ENCODE data around the gene OBSCN. TPM values are rescaled to one million over a fixed set of nuclear protein-coding genes. Genes with fewer than 3 reads are reported as not detected.

The OBSCN gene
- total RNA-seq, 1 donor from 2014 or later, result 22.3 TPM

GRCh38 chr1:228293393-228293792 lies 85.5 kb downstream of the OBSCN start:
- H3K4me3 Mint-ChIP-seq, result no peak overlapping the region
- H3K36me3 Mint-ChIP-seq (ENCODE audit: low read depth), result peaks cover 6% of the 10 kb centered on the region
- H3K27ac Mint-ChIP-seq, result no peak overlapping the region
- DNase-seq, result no peak
- peaks cover 2% of the 10 kb centered on the region for H3K4me1 Mint-ChIP-seq
- peaks cover 10% of the 10 kb centered on the region for H3K9me3 Mint-ChIP-seq
- intact Hi-C loops (cut with micrococcal nuclease), result no loop called here
- no peaks in the 10 kb centered on the region for H3K27me3 Mint-ChIP-seq

GRCh38 chr1:228293816-228294500 lies 86.1 kb downstream of the OBSCN start:
- Mint-ChIP-seq H3K36me3 (ENCODE audit: low read depth) (peaks cover 9% of the 10 kb centered on the region), H3K9me3 (peaks cover 12% of the 10 kb centered on the region), H3K4me1 (peaks cover 2% of the 10 kb centered on the region), H3K27me3 (no peaks in the 10 kb centered on the region), H3K4me3 (no peak overlapping the region), H3K27ac (no peak overlapping the region)
- intact Hi-C loops (cut with micrococcal nuclease), result no loop called here
- no peak for DNase-seq

DNA sequence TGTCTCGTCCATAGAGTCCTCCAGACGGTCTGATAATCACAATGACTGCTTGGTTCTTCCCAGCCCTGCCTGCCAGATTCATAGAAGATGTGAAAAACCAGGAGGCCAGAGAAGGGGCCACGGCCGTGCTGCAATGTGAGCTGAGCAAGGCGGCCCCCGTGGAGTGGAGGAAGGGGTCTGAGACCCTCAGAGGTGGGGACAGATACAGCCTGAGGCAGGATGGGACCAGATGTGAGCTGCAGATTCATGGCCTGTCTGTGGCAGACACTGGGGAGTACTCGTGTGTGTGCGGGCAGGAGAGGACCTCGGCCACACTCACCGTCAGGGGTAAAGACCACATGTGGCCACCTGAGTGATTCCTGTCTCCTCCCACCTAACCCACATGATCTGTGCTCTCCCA lies 86.9 kb downstream of the OBSCN start:
- H3K27ac Mint-ChIP-seq, result no peak overlapping the region
- peaks cover 2% of the 10 kb centered on the region for H3K4me1 Mint-ChIP-seq
- peaks cover 11% of the 10 kb centered on the region for H3K36me3 Mint-ChIP-seq (ENCODE audit: low read depth)
- H3K4me3 Mint-ChIP-seq, result no peak overlapping the region
- no peak for DNase-seq
- intact Hi-C loops (cut with micrococcal nuclease), result no loop called here
- H3K27me3 Mint-ChIP-seq, result no peaks in the 10 kb centered on the region
- peaks cover 15% of the 10 kb centered on the region for H3K9me3 Mint-ChIP-seq

GRCh38 chr1:228295201-228295600 lies 87.4 kb downstream of the OBSCN start:
- peaks cover 2% of the 10 kb centered on the region for H3K4me1 Mint-ChIP-seq
- H3K27me3 Mint-ChIP-seq, result no peaks in the 10 kb centered on the region
- H3K9me3 Mint-ChIP-seq, result peaks cover 15% of the 10 kb centered on the region
- intact Hi-C loops (cut with micrococcal nuclease), result no loop called here
- H3K36me3 Mint-ChIP-seq (ENCODE audit: low read depth), result peaks cover 15% of the 10 kb centered on the region
- DNase-seq, result no peak
- no peak overlapping the region for H3K4me3 Mint-ChIP-seq
- no peak overlapping the region for H3K27ac Mint-ChIP-seq

DNA sequence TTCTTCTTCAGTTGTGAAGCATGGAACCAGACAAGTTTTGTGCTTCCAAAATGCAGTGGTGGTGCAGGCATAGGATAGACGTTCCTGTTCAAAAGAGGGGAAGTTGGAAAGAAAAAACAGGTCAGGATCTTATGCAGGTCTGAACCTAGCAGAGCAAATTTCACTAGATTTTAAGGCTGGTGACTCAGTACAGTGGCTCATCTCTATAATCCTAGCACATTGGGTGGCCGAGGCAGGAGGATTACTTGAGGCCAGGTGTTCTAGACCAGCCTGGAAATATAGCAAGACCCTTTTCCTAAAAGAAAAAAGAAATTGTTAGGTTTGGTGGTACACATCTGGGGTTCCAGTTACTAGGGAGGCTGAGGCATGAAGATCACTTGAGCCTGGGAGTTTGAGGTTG lies 88.1 kb downstream of the OBSCN start:
- peaks cover 2% of the 10 kb centered on the region for H3K4me1 Mint-ChIP-seq
- no peak overlapping the region for H3K4me3 Mint-ChIP-seq
- intact Hi-C loops (cut with micrococcal nuclease), result no loop called here
- no peaks in the 10 kb centered on the region for H3K27me3 Mint-ChIP-seq
- H3K27ac Mint-ChIP-seq, result no peak overlapping the region
- H3K9me3 Mint-ChIP-seq, result peaks cover 19% of the 10 kb centered on the region
- DNase-seq, result no peak
- H3K36me3 Mint-ChIP-seq (ENCODE audit: low read depth), result peaks cover 15% of the 10 kb centered on the region

GRCh38 chr1:228297242-228297641 lies 89.4 kb downstream of the OBSCN start:
- peaks cover under 1% of the 10 kb centered on the region for H3K4me1 Mint-ChIP-seq
- intact Hi-C loops (cut with micrococcal nuclease), result no loop called here
- H3K9me3 Mint-ChIP-seq, result peaks cover 29% of the 10 kb centered on the region
- no peak overlapping the region for H3K27ac Mint-ChIP-seq
- H3K4me3 Mint-ChIP-seq, result no peak overlapping the region
- no peaks in the 10 kb centered on the region for H3K27me3 Mint-ChIP-seq
- no peak for DNase-seq
- H3K36me3 Mint-ChIP-seq (ENCODE audit: low read depth), result peaks cover 20% of the 10 kb centered on the region

DNA sequence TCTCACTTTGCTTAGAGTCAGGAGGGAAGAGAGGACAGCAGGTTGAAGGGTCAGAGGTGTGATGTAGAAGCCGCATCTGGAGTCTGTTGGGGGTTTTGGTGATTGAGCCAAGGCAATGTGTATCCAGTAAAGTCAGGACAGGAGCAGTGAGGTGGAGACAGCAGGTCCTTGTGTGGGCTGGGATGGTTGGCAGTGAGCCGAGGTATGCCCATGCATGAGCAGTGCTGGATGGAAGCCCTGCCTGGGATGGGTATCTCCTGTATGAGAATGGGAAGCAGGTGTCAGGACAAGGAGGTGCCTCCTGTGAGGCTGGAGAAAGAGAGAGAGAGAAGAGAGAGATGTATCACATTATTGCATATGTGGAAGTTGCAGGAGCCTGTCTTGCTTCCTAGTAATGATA lies 90.0 kb downstream of the OBSCN start:
- H3K27me3 Mint-ChIP-seq, result no peaks in the 10 kb centered on the region
- H3K36me3 Mint-ChIP-seq (ENCODE audit: low read depth), result peaks cover 20% of the 10 kb centered on the region
- no peak overlapping the region for H3K4me3 Mint-ChIP-seq
- intact Hi-C loops (cut with micrococcal nuclease), result no loop called here
- peaks cover 35% of the 10 kb centered on the region for H3K9me3 Mint-ChIP-seq
- no peaks in the 10 kb centered on the region for H3K4me1 Mint-ChIP-seq
- H3K27ac Mint-ChIP-seq, result no peak overlapping the region
- DNase-seq, result no peak

- no peaks in the 10 kb centered on the region for H3K27me3 Mint-ChIP-seq
- no peak for DNase-seq
- intact Hi-C loops (cut with micrococcal nuclease), result no loop called here
- H3K4me1 Mint-ChIP-seq, result no peaks in the 10 kb centered on the region
- no peak overlapping the region for H3K4me3 Mint-ChIP-seq
- H3K9me3 Mint-ChIP-seq, result peaks cover 41% of the 10 kb centered on the region
- H3K36me3 Mint-ChIP-seq (ENCODE audit: low read depth), result peaks cover 21% of the 10 kb centered on the region
- H3K27ac Mint-ChIP-seq, result no peak overlapping the region
Measured at GRCh38 chr1:228298471-228298870, 90.6 kb downstream of the OBSCN start.

- H3K27me3 Mint-ChIP-seq, result no peaks in the 10 kb centered on the region
Measured at GRCh38 chr1:228299211-228299610, 91.4 kb downstream of the OBSCN start.

DNA sequence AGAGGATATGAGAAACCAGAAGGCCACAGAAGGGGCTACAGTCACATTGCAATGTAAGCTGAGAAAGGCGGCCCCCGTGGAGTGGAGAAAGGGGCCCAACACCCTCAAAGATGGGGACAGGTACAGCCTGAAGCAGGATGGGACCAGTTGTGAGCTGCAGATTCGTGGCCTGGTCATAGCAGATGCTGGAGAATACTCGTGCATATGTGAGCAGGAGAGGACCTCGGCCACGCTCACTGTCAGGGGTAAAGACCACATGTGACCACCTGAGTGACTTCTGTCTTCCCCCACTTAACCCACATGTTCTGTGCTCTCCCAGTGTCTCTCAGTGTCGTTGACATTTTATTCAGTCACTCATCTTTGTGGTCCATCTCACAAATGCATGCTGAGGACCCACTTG lies 92.1 kb downstream of the OBSCN start:
- DNase-seq, result no peak
- H3K36me3 Mint-ChIP-seq (ENCODE audit: low read depth), result peaks cover 19% of the 10 kb centered on the region
- no peak overlapping the region for H3K27ac Mint-ChIP-seq
- no peaks in the 10 kb centered on the region for H3K27me3 Mint-ChIP-seq
- intact Hi-C loops (cut with micrococcal nuclease), result no loop called here
- H3K9me3 Mint-ChIP-seq, result peaks cover 43% of the 10 kb centered on the region
- no peaks in the 10 kb centered on the region for H3K4me1 Mint-ChIP-seq
- no peak overlapping the region for H3K4me3 Mint-ChIP-seq

More at GRCh38 chr1:228299211-228299610, 91.4 kb downstream of the OBSCN start:
- H3K4me3 Mint-ChIP-seq, result no peak overlapping the region
- H3K36me3 Mint-ChIP-seq (ENCODE audit: low read depth), result peaks cover 19% of the 10 kb centered on the region
- intact Hi-C loops (cut with micrococcal nuclease), result no loop called here
- no peak overlapping the region for H3K27ac Mint-ChIP-seq
- DNase-seq, result no peak
- no peaks in the 10 kb centered on the region for H3K4me1 Mint-ChIP-seq
- peaks cover 43% of the 10 kb centered on the region for H3K9me3 Mint-ChIP-seq

DNA sequence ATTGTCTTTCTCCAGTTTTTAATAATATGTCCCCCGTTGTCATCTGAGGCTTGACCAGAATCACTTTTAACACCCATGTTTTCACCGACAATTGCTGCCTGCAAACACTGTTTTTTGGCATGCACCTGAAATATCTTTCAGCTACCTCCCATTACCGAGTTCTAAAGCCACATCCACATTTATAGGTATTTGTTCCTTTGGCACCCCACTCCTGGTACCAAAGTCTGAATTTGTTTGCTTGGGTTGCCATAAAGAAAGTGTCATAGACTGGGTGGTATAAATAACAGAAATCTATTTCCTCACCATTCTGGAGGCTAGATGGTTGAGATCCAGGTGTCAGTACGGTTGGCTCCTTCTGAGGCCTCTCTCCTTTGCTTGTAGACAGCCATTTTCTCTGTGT lies 94.2 kb downstream of the OBSCN start:
- Mint-ChIP-seq H3K4me3 (no peak overlapping the region), H3K27me3 (no peaks in the 10 kb centered on the region), H3K9me3 (peaks cover 40% of the 10 kb centered on the region), H3K36me3 (ENCODE audit: low read depth) (peaks cover 15% of the 10 kb centered on the region), H3K4me1 (no peaks in the 10 kb centered on the region), H3K27ac (no peak overlapping the region)
- DNase-seq, result no peak
- intact Hi-C loops (cut with micrococcal nuclease), result no loop called here

DNA sequence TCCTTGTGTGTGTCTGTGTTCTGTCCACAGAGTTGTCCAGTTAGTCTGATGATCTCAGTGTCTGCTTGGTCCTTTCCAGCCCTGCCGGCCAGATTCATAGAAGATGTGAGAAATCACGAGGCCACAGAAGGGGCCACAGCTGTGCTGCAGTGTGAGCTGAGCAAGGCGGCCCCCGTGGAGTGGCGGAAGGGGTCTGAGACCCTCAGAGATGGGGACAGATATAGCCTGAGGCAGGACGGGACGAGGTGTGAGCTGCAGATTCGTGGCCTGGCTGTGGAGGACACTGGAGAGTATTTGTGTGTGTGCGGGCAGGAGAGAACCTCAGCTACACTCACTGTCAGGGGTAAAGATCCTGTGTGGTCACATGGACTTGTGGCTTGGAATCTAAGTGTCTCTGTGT lies 95.8 kb downstream of the OBSCN start:
- no peaks in the 10 kb centered on the region for H3K27me3 Mint-ChIP-seq
- no peak overlapping the region for H3K4me3 Mint-ChIP-seq
- intact Hi-C loops (cut with micrococcal nuclease), result no loop called here
- peaks cover 15% of the 10 kb centered on the region for H3K36me3 Mint-ChIP-seq (ENCODE audit: low read depth)
- H3K9me3 Mint-ChIP-seq, result peaks cover 33% of the 10 kb centered on the region
- H3K4me1 Mint-ChIP-seq, result no peaks in the 10 kb centered on the region
- DNase-seq, result no peak
- no peak overlapping the region for H3K27ac Mint-ChIP-seq

DNA sequence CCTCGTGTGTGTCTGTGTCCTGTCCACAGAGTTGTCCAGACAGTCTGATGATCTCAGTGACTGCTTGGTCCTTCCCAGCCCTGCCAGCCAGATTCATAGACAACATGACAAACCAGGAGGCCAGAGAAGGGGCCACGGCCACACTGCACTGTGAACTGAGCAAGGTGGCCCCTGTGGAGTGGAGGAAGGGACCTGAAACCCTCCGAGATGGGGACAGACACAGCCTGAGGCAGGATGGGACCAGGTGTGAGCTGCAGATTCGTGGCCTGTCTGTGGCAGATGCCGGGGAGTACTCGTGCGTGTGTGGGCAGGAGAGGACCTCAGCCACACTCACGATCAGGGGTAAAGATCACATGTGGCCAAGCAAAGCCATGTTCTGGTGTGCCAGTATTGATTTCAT lies 96.4 kb downstream of the OBSCN start:
- Mint-ChIP-seq H3K4me1 (no peaks in the 10 kb centered on the region), H3K9me3 (peaks cover 30% of the 10 kb centered on the region), H3K27ac (no peak overlapping the region), H3K27me3 (no peaks in the 10 kb centered on the region), H3K36me3 (ENCODE audit: low read depth) (peaks cover 12% of the 10 kb centered on the region), H3K4me3 (no peak overlapping the region)
- no peak for DNase-seq
- intact Hi-C loops (cut with micrococcal nuclease), result no loop called here

DNA sequence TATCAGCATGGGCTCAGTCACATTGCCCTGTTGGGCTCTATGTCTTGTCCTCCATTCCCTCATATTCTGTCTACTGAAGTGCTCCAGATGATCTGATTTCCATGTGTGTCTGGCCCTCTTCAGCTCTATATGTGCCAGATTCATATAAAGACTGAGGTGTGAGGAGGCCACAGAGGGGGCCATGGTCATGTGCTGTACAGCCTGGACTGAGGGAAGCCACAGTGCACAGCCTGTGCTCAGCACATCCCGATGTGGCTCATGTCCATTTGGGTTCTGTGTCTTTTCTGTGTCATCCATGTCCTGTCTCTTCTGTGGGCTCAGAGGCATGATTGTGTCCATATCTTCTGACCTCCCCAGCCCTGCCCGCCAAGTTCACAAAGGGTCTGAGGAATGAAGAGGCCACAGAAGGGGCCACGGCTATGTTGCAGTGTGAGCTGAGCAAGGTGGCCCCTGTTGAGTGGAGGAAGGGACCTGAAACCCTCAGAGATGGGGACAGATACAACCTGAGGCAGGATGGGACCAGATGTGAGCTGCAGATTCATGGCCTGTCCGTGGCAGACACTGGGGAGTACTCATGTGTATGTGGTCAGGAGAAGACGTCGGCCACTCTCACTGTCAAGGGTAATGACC lies 97.0 kb downstream of the OBSCN start:
- H3K9me3 Mint-ChIP-seq, result peaks cover 27% of the 10 kb centered on the region
- H3K4me1 Mint-ChIP-seq, result no peaks in the 10 kb centered on the region
- no peak for DNase-seq
- no peaks in the 10 kb centered on the region for H3K27me3 Mint-ChIP-seq
- H3K36me3 Mint-ChIP-seq (ENCODE audit: low read depth), result peaks cover 9% of the 10 kb centered on the region
- H3K27ac Mint-ChIP-seq, result no peak overlapping the region
- no peak overlapping the region for H3K4me3 Mint-ChIP-seq
- intact Hi-C loops (cut with micrococcal nuclease), result no loop called here

DNA sequence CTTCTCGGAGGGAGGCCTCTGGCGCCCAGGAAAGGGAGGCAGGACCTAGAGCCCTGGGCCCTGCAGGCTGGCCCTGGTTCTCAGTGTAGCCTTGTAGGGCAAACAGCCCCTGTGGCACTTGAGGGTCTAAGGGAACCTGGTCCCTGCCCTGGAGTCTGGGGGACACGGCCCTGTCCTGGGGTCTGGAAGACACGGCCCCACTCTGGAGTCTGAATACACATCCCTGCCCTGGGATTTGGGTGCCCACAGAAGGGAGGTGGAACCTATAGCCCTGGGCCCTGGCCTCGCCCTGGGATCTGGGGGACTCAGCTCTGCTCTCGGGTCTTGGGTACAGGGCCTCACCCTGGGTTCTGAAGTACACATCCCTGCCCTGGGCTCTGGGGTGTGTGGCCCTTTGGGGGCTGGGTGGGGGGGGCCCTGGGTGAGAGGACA lies 97.9 kb downstream of the OBSCN start:
- intact Hi-C loops (cut with micrococcal nuclease), result no loop called here
- Mint-ChIP-seq H3K36me3 (ENCODE audit: low read depth) (peaks cover 6% of the 10 kb centered on the region), H3K9me3 (peaks cover 26% of the 10 kb centered on the region), H3K4me3 (no peak overlapping the region), H3K27ac (no peak overlapping the region), H3K4me1 (no peaks in the 10 kb centered on the region), H3K27me3 (no peaks in the 10 kb centered on the region)
- DNase-seq, result no peak
